Inflammatory macrophage treated with lipopolysaccharide for 4 hours (primary cell): Measurements from ENCODE around the gene GPR85.

Source experiments
- DNase-seq: peaks from one replicate; pipeline ENCODE4 v3.0.0-alpha.2; 2020

Gene GPR85

DNA sequence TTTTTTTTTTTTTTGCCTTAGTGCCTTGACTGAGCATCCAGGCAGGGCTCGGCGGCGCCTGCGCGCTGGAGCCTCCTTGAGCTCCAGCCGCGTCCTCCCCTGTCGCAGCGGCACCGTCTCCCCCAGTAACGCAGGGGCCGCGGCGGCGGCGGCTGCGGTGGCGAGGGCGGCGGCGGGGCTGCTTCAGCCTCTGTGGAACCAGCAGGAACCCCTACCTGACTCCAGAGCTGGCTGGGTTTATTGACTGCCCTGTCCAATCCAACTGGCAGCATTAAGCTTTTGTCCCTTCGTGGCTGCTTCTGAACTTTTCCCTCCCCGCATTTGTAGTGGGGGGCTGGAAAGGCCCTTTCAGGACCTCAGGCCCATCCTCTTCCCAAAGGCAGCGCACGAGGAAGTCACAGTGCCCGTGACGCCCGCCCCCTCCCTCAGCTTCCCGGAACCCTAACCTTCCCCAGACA lies at the start of gene GPR85:
Gene GPR85 (minus strand): TSS at position 397 of the 458 bp plus-strand sequence. CDS start 2,106 bp downstream, outside the sequence.
- DNase-seq, result peak; percentile 24

GRCh38 chr7:113134025-113134424 lies 47.4 kb upstream of the GPR85 start:
- no peak for DNase-seq

GRCh38 chr7:113131367-113131766 lies 44.7 kb upstream of the GPR85 start:
- no peak for DNase-seq

GRCh38 chr7:113128031-113128430 lies 41.4 kb upstream of the GPR85 start:
- DNase-seq, result no peak

GRCh38 chr7:113125728-113126127 lies 39.1 kb upstream of the GPR85 start:
- DNase-seq, result no peak

GRCh38 chr7:113122744-113123143 lies 36.1 kb upstream of the GPR85 start:
- DNase-seq, result no peak

DNA sequence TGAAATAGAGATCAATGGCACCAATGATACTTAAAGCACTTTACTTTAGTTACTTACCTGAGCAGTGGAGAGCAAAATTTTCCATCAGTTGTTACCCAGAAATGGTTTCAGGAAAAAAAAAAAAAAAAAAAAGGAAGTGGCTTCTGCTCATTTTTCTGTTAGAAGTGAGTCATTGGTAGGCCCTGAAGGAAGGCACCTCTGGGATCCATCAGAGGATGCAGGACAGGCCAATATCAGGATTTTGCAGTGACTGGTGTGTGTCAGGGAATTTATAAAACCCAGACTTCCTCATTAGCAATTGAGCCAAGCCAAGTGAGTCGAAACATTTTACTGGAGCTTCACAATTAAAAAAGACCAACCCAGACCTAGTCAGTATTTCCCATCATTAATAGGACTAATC lies 34.0 kb upstream of the GPR85 start:
- DNase-seq, result no peak

DNA sequence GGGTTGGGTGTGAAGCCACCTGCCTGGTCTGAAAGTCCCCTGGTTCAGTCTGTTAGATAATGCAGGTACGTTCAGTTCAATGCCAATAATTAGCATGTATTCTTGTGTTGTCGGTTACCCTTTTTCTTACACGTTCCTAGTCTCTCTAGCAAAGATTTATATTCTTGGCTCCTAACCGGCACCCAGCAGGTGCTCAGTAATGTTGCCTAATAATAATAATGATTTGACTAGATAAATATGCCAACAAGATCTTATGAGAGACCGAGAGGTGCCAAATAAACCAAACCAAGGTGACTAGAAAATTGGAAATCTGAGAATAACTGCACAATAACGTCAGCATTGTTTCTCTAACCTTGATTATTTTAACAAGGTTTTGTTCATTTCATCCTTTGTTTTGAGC lies 32.8 kb upstream of the GPR85 start:
- DNase-seq, result no peak

GRCh38 chr7:113118074-113118959 lies 31.7 kb upstream of the GPR85 start, which contains the start of gene SMIM30:
Gene SMIM30 (minus strand): TSS chr7:113118554. CDS start chr7:113117578, 976 bp downstream.
- peak; percentile 94 for DNase-seq

GRCh38 chr7:113117374-113117774 lies 30.7 kb upstream of the GPR85 start:
- peak; percentile 65 for DNase-seq

- no peak for DNase-seq
Observed at GRCh38 chr7:113113912-113114311, 27.3 kb upstream of the GPR85 start.

- no peak for DNase-seq
Observed at GRCh38 chr7:113109718-113110117, 23.1 kb upstream of the GPR85 start.

DNA sequence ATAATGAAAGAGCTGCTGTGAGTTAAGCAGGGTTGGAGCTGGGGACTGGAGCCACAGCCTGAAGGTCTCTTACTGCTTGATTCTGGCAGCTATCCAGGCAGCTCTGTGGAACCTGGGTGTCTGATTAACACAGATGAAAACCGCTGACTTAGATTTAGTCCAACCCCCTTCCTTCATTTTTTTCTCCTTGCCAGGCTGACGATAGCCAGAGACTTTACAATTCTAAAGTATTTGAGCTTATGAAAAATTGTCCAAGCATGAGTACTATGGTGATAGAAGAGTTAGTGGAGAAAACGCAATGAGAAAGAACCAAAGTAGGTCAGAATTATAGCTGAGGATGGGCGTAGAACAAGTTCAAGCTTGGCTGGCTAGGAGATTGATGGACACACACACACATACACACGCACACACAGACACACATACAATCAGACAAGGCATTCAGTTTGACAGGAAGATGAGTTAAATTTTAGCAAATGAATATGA lies 13.5 kb upstream of the GPR85 start:
- no peak for DNase-seq

DNA sequence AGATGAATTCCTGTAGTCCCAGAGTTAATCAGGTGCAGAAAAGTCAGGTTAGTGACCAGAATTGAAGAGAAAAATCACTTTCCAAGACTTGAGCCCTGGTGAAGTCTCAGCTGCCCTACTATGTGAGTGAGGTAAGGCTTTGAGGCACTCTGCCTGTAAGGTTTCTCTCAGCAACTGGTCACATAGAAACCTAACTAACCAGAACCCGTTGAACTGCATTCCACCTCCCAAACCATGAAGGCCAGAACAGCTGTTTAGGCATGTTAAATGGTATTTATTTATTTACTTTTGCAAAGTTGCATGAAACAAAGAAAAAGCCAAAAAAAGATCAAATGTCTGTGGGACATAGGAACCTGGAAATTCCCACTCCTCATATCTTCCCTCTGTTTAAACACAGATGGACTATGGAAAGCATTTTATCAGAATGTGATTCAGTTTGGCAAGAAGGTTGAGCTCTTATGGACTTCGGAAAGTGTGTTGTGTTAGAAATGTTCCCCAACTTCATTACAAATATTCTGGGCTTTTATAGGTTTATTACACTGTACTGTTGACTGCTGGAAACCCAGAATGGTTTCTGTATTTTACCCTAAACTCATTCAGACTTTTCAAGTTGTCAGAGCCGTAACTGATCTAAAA lies 12.8 kb upstream of the GPR85 start:
- no peak for DNase-seq

DNA sequence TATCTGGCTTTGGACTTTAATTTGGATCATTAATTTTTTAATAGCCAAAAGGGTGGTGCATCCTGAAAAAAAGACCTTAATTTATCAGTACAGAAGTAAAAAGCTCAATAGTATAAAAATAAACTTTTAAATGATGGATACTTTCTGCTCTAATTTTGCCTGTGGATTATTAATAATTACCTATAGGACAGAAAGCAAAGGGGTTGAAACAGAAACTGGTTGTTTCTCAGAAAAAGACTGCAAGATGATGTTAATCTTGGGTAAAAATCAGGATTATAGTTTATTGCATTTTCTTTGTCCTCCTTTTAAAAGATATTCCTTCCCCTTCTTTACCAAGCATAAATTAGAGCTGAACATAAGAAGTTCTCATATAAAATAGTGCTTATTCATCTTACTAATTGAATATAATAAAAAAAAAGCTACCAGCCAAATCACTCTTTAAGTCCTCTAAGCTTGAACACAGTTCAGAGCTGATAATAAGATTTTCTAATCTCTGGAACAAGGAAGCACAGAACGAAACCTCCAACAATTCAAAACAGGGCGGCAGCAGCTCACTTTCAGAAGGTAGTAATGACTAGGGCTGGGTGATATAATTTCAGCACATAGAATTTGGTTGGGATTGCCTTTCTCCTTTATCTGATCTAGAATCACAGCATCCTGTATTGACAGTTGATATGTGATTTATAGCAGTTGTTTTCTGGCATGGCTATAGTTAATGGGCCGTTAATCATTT lies 8.1 kb upstream of the GPR85 start:
- DNase-seq, result no peak

GRCh38 chr7:113093561-113093960 lies 6.9 kb upstream of the GPR85 start:
- DNase-seq, result peak; percentile 4

DNA sequence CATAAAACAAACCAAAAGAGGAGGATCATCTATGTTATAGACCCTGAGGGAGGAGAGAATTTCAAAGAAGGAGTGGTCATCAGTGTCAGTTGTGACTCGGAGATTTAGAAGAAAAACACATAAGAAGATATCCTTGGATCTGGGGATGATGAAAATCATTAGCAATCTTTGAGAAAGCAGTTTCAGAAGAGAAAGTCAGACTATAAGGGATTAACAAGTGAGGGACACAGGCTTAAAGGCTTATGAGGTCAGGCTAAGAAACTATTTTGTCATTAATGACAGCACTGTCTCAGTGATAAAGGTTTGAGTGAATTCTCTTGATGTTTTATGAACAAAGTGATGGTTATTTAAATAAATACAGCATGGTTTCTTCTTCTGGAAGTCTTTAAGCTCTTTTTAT lies 6.1 kb upstream of the GPR85 start:
- DNase-seq, result no peak

DNA sequence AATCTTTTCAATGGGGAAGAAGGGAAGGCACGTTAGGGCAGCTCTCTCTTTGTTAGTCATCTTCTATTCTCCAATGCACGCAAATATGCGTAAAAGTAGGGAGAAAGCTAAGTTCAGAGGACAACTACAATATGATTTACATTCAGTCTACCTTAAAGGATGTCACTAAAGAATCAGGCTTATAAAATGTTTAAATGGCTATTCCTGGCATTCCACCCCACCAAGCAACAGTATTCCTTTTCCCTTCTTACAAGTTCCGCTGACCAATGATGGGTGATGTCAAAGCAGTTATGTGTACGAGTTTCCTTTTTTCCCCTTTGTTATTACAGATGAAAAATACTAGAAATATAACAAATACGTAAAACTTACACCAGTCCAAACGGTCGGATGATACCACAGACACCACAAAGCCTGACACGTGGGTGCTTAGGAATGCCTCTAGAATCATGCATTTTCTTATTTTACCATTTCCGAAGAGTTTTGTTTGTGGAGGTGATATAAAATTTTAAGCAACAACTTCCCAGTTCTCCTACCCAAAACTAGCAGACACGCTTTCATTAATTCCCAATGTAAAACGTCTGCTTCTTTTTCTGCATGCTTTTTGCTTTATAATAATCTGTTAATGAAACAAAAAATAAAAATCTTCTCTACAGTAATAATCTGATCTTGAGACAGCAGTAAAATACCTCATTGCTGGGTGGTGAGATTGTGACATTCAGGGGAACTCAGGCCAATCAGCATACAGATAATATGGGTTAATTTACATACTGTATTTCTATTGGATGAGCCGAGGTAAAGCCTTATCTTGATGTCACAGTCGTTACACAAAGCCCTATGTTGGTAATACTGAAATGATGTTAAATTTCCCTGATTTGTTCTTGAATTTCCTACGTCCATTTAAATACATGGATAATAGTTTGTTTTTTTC lies 708 bp upstream of the GPR85 start:
- DNase-seq, result peak; percentile 39

DNA sequence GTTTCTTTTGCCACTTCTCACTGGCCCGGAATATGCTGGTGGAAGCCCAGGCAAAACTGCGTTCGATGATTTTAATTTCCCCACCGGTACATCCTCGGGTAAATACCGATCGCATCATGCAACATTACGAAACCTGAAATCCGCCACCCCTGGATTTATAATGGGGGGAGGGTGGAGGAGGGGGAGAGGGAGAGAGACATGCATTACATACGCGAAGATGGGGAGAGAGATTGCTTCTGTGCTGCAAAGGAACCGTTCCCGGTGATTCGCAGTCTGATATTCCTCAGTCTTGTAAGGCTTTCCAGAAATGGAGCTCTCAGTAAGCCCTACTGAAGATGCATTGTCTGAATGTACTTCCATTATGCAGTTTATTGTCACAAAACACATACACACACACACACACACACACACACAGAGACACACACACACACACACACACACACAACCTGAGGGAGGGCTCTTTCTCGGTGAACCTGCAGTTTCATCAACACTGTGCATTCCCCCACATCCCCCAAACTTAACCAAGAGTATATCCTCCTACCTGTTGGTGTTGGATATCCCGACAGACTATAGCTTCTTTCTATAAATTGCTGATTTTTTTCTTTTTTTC lies 741 bp downstream of the GPR85 start:
- DNase-seq, result no peak

DNA sequence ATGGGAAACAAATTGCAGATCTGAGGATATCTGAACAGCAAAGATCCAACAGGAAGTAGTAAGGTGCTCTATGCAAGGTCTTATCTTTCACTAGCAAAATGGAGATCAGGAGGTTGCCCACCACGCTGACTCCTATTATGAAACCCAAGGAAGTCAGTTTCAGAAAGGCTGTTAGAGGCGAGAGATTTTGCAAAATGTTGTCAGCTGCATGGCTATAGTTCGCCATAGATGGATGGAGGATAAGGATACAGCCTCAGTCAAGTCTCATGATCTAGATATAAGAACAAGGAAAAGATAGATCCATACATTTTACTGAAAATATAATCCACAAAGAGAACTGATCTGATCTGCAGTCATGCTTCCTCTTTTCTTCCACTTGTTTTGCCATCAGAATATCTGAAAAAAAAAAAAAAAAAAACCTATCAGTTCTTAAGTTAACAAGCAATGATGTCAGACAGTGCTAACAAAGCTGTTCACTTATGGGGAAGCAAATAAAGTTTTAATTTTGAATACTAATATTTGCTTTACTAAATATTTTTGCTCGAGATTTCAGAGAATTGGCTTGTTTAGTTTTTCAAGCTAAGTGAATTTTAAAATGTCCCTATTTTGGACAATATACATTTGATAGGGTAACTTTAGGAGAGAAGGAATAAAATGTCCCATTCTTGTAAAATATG lies 2.0 kb downstream of the GPR85 start:
- no peak for DNase-seq
